Loucy (cell line): ENCODE measurements around the gene SCAF8.

ENCODE experiments used
- H2AFZ ChIP-seq: fragments of 200-600 bp; sonication (generic); 2 replicates; pipeline ENCODE4 v1.6.0; 2016; ENCODE audit warnings: antibody characterized with exemption, mild to moderate bottlenecking, low read length, moderate library complexity
- H3F3A ChIP-seq: fragments of 200-600 bp; 2 replicates; pipeline ENCODE4 v1.6.0; 2016; ENCODE audit warnings: antibody characterized with exemption, low read depth, mild to moderate bottlenecking
- H3K27me3 ChIP-seq: fragments of 200-600 bp; sonication (generic); 2 replicates; pipeline ENCODE4 v1.6.1; 2014; ENCODE audit warnings: low read length, mild to moderate bottlenecking; ENCODE audit not compliant: insufficient read depth, poor library complexity, severe bottlenecking
- H3K36me3 ChIP-seq: fragments of 200-600 bp; sonication (generic); 2 replicates; pipeline ENCODE4 v1.6.1; 2016; ENCODE audit warnings: low read length; ENCODE audit not compliant: insufficient read depth
- H3K4me1 ChIP-seq: fragments of 200-600 bp; sonication (generic); 2 replicates; pipeline ENCODE4 v1.5.1; 2014; ENCODE audit warnings: low read length, mild to moderate bottlenecking; ENCODE audit not compliant: insufficient read depth, poor library complexity, severe bottlenecking
- H3K4me2 ChIP-seq: fragments of 200-600 bp; sonication (generic); 2 replicates; pipeline ENCODE4 v1.6.0; 2014; ENCODE audit warnings: antibody characterized with exemption, low read length, low read depth, mild to moderate bottlenecking; ENCODE audit not compliant: poor library complexity, severe bottlenecking
- H3K4me3 ChIP-seq: fragments of 200-600 bp; sonication (generic); 2 replicates; pipeline ENCODE4 v1.5.1; 2014; ENCODE audit warnings: low read length, mild to moderate bottlenecking, mixed read lengths; ENCODE audit not compliant: poor library complexity, severe bottlenecking
- H3K79me2 ChIP-seq: fragments of 200-600 bp; sonication (generic); 2 replicates; pipeline ENCODE4 v1.6.1; 2014; ENCODE audit warnings: low read length; ENCODE audit not compliant: insufficient read depth
- H3K9ac ChIP-seq: fragments of 200-600 bp; sonication (generic); 2 replicates; pipeline ENCODE4 v1.6.0; 2014; ENCODE audit warnings: mild to moderate bottlenecking, low read depth, low read length, moderate library complexity; ENCODE audit not compliant: poor library complexity, severe bottlenecking
- H3K9me2 ChIP-seq: fragments of 200-600 bp; sonication (generic); replicated peaks from 2 replicates; pipeline ENCODE4 v1.6.1; 2016; ENCODE audit warnings: low read depth, low read length, mixed read lengths
- H3K9me3 ChIP-seq: fragments of 200-600 bp; sonication (generic); 2 replicates; pipeline ENCODE4 v1.6.1; 2014; ENCODE audit warnings: mild to moderate bottlenecking, antibody characterized with exemption, low read length, low read depth; ENCODE audit not compliant: insufficient read depth
- H4K20me1 ChIP-seq: fragments of 200-600 bp; sonication (generic); 2 replicates; pipeline ENCODE4 v1.6.0; 2014; ENCODE audit warnings: antibody characterized with exemption, low read length, mild to moderate bottlenecking; ENCODE audit not compliant: insufficient read depth, poor library complexity, severe bottlenecking
- CTCF ChIP-seq: fragments of 200-600 bp; sonication (generic); conservative IDR thresholded peaks from 2 replicates; pipeline ENCODE4 v1.5.1; 2014; ENCODE audit warnings: mild to moderate bottlenecking, antibody characterized with exemption, low read length
- EZH2phosphoT487 ChIP-seq: fragments of 200-600 bp; IDR thresholded peaks from 2 replicates; pipeline ENCODE4 v1.6.1; 2018; ENCODE audit warnings: antibody characterized with exemption, mild to moderate bottlenecking, moderate library complexity, borderline replicate concordance

SCAF8 gene

GRCh38 chr6:154719433-154719832, 13.8 kb upstream of the SCAF8 start:
- H3F3A ChIP-seq, result no peaks in the 10 kb centered on the region
- H3K36me3 ChIP-seq, result no peaks in the 10 kb centered on the region
- no peak for TF ChIP-seq CTCF
- no peak for TF ChIP-seq EZH2phosphoT487
- H3K27me3 ChIP-seq, result no peaks in the 10 kb centered on the region
- H3K79me2 ChIP-seq, result no peaks in the 10 kb centered on the region
- peaks cover 7% of the 10 kb centered on the region; the same call in 1 of the 2 replicates for H3K9me3 ChIP-seq
- no peaks in the 10 kb centered on the region for H3K4me1 ChIP-seq
- H2AFZ ChIP-seq, result no peak overlapping the region
- no peak overlapping the region for H3K4me3 ChIP-seq
- no peak overlapping the region for H3K9ac ChIP-seq
- H3K4me2 ChIP-seq, result no peak overlapping the region
- H3K9me2 ChIP-seq, result no peaks in the 10 kb centered on the region
- no peaks in the 10 kb centered on the region for H4K20me1 ChIP-seq

- Histone ChIP-seq H3K4me2 (no peak overlapping the region), H3K27me3 (no peaks in the 10 kb centered on the region), H3K9ac (no peak overlapping the region), H2AFZ (no peak overlapping the region), H3K4me1 (no peaks in the 10 kb centered on the region), H3K36me3 (no peaks in the 10 kb centered on the region), H3K9me3 (peaks cover 7% of the 10 kb centered on the region; the same call in 1 of the 2 replicates), H3K9me2 (no peaks in the 10 kb centered on the region), H3K4me3 (no peak overlapping the region), H3K79me2 (no peaks in the 10 kb centered on the region), H4K20me1 (no peaks in the 10 kb centered on the region), H3F3A (no peaks in the 10 kb centered on the region)
- TF ChIP-seq CTCF (no peak), EZH2phosphoT487 (no peak)
Measured at GRCh38 chr6:154719854-154720253, 13.4 kb upstream of the SCAF8 start.

DNA sequence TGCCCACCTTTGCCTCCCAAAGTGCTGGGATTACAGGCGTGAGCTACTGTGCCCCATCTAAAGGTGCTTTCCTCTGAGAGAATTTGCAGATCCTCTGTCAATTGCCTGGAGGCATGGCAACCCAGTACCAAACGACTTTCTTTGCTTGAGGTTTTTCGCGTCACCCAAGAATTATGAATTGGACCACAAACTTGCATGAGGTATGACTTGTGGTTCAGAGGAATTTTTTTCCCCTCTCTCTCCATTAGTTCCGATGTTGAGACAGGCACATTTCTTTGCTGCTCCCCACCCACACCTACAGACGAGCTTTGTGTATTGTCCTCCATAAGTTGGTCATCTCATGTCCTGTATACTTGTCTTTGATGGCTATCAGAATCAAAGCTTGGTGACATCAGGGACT, 11.8 kb upstream of the SCAF8 start:
- no peak for TF ChIP-seq EZH2phosphoT487
- TF ChIP-seq CTCF, result no peak
- Histone ChIP-seq H4K20me1 (no peaks in the 10 kb centered on the region), H2AFZ (no peak overlapping the region), H3K4me1 (no peaks in the 10 kb centered on the region), H3K9me3 (peaks cover 7% of the 10 kb centered on the region; the same call in 1 of the 2 replicates), H3K36me3 (no peaks in the 10 kb centered on the region), H3F3A (no peaks in the 10 kb centered on the region), H3K9ac (no peak overlapping the region), H3K9me2 (no peaks in the 10 kb centered on the region), H3K4me3 (no peak overlapping the region), H3K4me2 (no peak overlapping the region), H3K79me2 (no peaks in the 10 kb centered on the region), H3K27me3 (no peaks in the 10 kb centered on the region)
